HepG2 (cell line): ENCODE measurements around the gene PDE3B. TPM values are rescaled to one million over a fixed set of nuclear protein-coding genes. Genes with fewer than 3 reads are reported as not detected.

Source experiments
- FOXA3 ChIP-seq: IDR thresholded peaks from 2 replicates; pipeline ENCODE4 v1.6.1; 2016; ENCODE audit warnings: missing genetic modification reagents, missing compliant biosample characterization
- FOXC1 ChIP-seq: sonication (generic); formaldehyde crosslinking; IDR thresholded peaks from 2 replicates; pipeline ENCODE4 v1.8.0; 2022; ENCODE audit warnings: mild to moderate bottlenecking, missing genetic modification reagents, borderline replicate concordance
- HMG20A ChIP-seq: IDR thresholded peaks from 2 replicates; pipeline ENCODE4 v1.6.1; 2016; ENCODE audit warnings: borderline replicate concordance
- SNAPC2 ChIP-seq: sonication (generic); formaldehyde crosslinking; IDR thresholded peaks from 2 replicates; pipeline ENCODE4 v1.8.1; 2022; ENCODE audit warnings: mild to moderate bottlenecking, missing genetic modification reagents
- WIZ ChIP-seq: sonication (generic); formaldehyde crosslinking; IDR thresholded peaks from 2 replicates; pipeline ENCODE4 v1.5.1; 2020; ENCODE audit warnings: mild to moderate bottlenecking, missing genetic modification reagents
- ZNF878 ChIP-seq: sonication (generic); formaldehyde crosslinking; IDR thresholded peaks from 2 replicates; pipeline ENCODE4 v1.8.1; 2023; ENCODE audit warnings: mild to moderate bottlenecking, missing genetic modification reagents, moderate library complexity
- polyA plus RNA-seq, 8 experiments: library from polyadenylated mRNA; depleted of rRNA in 3 of 8; stranded (reverse) in 7 of 8; unstranded in 1 of 8; fragments of >200 nt; fragmentation: Illumina TruSeq in 4 of 8; extraction: Trizol in 4 of 8; gene quantifications; 2 replicates each; pipeline versions ENCODE4 v1.2.1 to v1.2.3, GENCODE V29; 2011 to 2016; ENCODE audit warnings: low read depth in 4 of 8, missing spikeins in 1 of 8, mixed read lengths in 1 of 8; ENCODE audit not compliant: insufficient read depth in 1 of 8
- total RNA-seq, 5 experiments: library from RNA; depleted of rRNA; stranded (reverse); fragments of >200 nt; fragmentation: Illumina TruSeq; extraction: Trizol; gene quantifications; 2 replicates each; pipeline ENCODE4 v1.2.3, GENCODE V29; 2016; ENCODE audit warnings: low read depth in 1 of 5
- TF ChIP-seq, protein P1 (sequence below): sonication (generic); formaldehyde crosslinking; IDR thresholded peaks from 2 replicates; pipeline ENCODE4 v1.8.0; 2022; ENCODE audit warnings: missing genetic modification reagents, low read depth, mild to moderate bottlenecking, borderline replicate concordance
- TF ChIP-seq, protein P2 (sequence below), 2 experiments: fragments of 450-650 bp in 1 of 2; sonication (generic) in 1 of 2; formaldehyde crosslinking; IDR thresholded peaks; 2 replicates each; pipeline versions ENCODE4 v1.5.0 to v1.8.0; 2020 to 2022; ENCODE audit warnings: mild to moderate bottlenecking in 1 of 2, missing genetic modification reagents in 1 of 2
- TF ChIP-seq, protein P3 (sequence below): sonication (generic); formaldehyde crosslinking; IDR thresholded peaks from 2 replicates; pipeline ENCODE4 v1.4.0; 2020; ENCODE audit warnings: missing genetic modification reagents
- TF ChIP-seq, protein P4 (sequence below): sonication (generic); formaldehyde crosslinking; IDR thresholded peaks from 2 replicates; pipeline ENCODE4 v1.4.0; 2020; ENCODE audit warnings: missing genetic modification reagents
- TF ChIP-seq, protein P5 (sequence below): sonication (generic); formaldehyde crosslinking; IDR thresholded peaks from 2 replicates; pipeline ENCODE4 v1.5.0; 2020; ENCODE audit warnings: missing genetic modification reagents
- TF ChIP-seq, protein P6 (sequence below): sonication (generic); formaldehyde crosslinking; IDR thresholded peaks from 2 replicates; pipeline ENCODE4 v1.4.0; 2020; ENCODE audit warnings: mild to moderate bottlenecking, missing genetic modification reagents, borderline replicate concordance
- TF ChIP-seq, protein P7 (sequence below): sonication (generic); formaldehyde crosslinking; IDR thresholded peaks from 2 replicates; pipeline ENCODE4 v1.4.0; 2020; ENCODE audit warnings: missing genetic modification reagents
- TF ChIP-seq, protein P8 (sequence below): sonication (generic); formaldehyde crosslinking; IDR thresholded peaks from 2 replicates; pipeline ENCODE4 v1.8.0; 2022; ENCODE audit warnings: mild to moderate bottlenecking, missing genetic modification reagents; ENCODE audit not compliant: insufficient replicate concordance

The PDE3B gene
- total and polyA plus RNA-seq, 2 of the 13 experiments (the other 11 are each of a cell fraction or from before 2014, with no cell fraction given): 14.1 to 26.5 TPM

DNA sequence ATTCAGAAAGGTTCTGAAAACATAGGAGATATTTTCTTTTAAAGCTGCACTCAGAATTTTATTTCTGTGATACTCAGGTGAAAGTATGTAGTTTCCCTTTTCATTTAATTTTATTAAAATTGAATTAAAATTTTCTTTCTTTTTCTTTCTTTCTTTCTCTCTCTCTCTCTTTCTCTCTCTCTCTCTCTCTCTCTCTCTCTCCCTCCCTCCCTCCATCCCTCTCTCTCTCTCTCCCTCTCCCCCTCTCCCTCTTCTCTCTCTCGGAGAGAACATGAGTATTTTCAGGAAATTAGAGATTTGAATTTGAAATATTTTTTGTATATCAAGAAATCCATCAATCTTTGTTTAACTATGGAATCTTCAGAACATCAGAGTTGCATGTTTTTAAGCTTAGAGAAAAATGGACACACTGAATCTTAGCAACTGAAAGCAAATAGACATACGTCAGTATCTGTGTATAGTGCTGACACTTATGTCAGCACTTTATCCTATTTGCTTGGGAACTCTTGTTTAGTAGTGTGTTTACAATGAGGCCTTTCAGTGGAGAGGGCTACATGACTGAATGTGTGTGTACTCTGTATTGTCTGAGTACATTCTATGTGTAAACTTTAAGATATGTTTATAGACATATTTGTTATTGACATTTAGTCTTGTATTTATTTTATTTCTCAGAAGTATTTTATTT is 44.5 kb downstream of the PDE3B start (continued):
- TF ChIP-seq, protein P1, sequence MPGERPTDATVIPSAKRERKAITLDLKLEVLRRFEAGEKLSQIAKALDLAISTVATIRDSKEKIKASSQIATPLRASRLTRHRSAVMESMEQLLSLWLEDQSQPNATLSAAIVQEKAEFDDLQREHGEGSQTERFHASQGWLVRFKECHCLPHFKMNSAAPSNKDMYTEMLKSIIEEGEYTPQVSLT (CRISPR knock-in tag): no peak
- peak; percentile 90 for TF ChIP-seq FOXA3 (CRISPR knock-in tag)
- TF ChIP-seq, protein P2, sequence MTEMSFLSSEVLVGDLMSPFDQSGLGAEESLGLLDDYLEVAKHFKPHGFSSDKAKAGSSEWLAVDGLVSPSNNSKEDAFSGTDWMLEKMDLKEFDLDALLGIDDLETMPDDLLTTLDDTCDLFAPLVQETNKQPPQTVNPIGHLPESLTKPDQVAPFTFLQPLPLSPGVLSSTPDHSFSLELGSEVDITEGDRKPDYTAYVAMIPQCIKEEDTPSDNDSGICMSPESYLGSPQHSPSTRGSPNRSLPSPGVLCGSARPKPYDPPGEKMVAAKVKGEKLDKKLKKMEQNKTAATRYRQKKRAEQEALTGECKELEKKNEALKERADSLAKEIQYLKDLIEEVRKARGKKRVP (CRISPR knock-in tag; IDR thresholded peaks at IDR 0.05): 0 out of 4 replicates have a peak, but pooled peaks of 1 of the 2 experiments have one; percentile 11
- TF ChIP-seq, protein P3, sequence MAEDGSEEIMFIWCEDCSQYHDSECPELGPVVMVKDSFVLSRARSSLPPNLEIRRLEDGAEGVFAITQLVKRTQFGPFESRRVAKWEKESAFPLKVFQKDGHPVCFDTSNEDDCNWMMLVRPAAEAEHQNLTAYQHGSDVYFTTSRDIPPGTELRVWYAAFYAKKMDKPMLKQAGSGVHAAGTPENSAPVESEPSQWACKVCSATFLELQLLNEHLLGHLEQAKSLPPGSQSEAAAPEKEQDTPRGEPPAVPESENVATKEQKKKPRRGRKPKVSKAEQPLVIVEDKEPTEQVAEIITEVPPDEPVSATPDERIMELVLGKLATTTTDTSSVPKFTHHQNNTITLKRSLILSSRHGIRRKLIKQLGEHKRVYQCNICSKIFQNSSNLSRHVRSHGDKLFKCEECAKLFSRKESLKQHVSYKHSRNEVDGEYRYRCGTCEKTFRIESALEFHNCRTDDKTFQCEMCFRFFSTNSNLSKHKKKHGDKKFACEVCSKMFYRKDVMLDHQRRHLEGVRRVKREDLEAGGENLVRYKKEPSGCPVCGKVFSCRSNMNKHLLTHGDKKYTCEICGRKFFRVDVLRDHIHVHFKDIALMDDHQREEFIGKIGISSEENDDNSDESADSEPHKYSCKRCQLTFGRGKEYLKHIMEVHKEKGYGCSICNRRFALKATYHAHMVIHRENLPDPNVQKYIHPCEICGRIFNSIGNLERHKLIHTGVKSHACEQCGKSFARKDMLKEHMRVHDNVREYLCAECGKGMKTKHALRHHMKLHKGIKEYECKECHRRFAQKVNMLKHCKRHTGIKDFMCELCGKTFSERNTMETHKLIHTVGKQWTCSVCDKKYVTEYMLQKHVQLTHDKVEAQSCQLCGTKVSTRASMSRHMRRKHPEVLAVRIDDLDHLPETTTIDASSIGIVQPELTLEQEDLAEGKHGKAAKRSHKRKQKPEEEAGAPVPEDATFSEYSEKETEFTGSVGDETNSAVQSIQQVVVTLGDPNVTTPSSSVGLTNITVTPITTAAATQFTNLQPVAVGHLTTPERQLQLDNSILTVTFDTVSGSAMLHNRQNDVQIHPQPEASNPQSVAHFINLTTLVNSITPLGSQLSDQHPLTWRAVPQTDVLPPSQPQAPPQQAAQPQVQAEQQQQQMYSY: no peak
- TF ChIP-seq, protein P4, sequence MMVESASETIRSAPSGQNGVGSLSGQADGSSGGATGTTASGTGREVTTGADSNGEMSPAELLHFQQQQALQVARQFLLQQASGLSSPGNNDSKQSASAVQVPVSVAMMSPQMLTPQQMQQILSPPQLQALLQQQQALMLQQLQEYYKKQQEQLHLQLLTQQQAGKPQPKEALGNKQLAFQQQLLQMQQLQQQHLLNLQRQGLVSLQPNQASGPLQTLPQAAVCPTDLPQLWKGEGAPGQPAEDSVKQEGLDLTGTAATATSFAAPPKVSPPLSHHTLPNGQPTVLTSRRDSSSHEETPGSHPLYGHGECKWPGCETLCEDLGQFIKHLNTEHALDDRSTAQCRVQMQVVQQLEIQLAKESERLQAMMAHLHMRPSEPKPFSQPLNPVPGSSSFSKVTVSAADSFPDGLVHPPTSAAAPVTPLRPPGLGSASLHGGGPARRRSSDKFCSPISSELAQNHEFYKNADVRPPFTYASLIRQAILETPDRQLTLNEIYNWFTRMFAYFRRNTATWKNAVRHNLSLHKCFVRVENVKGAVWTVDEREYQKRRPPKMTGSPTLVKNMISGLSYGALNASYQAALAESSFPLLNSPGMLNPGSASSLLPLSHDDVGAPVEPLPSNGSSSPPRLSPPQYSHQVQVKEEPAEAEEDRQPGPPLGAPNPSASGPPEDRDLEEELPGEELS (CRISPR knock-in tag): peak; percentile 63
- TF ChIP-seq WIZ: no peak
- TF ChIP-seq, protein P5, sequence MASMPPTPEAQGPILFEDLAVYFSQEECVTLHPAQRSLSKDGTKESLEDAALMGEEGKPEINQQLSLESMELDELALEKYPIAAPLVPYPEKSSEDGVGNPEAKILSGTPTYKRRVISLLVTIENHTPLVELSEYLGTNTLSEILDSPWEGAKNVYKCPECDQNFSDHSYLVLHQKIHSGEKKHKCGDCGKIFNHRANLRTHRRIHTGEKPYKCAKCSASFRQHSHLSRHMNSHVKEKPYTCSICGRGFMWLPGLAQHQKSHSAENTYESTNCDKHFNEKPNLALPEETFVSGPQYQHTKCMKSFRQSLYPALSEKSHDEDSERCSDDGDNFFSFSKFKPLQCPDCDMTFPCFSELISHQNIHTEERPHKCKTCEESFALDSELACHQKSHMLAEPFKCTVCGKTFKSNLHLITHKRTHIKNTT (CRISPR knock-in tag): no peak
- TF ChIP-seq, protein P6, sequence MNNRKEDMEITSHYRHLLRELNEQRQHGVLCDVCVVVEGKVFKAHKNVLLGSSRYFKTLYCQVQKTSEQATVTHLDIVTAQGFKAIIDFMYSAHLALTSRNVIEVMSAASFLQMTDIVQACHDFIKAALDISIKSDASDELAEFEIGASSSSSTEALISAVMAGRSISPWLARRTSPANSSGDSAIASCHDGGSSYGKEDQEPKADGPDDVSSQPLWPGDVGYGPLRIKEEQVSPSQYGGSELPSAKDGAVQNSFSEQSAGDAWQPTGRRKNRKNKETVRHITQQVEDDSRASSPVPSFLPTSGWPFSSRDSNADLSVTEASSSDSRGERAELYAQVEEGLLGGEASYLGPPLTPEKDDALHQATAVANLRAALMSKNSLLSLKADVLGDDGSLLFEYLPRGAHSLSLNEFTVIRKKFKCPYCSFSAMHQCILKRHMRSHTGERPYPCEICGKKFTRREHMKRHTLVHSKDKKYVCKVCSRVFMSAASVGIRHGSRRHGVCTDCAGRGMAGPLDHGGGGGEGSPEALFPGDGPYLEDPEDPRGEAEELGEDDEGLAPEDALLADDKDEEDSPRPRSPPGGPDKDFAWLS (CRISPR knock-in tag): no peak
- TF ChIP-seq, protein P7, sequence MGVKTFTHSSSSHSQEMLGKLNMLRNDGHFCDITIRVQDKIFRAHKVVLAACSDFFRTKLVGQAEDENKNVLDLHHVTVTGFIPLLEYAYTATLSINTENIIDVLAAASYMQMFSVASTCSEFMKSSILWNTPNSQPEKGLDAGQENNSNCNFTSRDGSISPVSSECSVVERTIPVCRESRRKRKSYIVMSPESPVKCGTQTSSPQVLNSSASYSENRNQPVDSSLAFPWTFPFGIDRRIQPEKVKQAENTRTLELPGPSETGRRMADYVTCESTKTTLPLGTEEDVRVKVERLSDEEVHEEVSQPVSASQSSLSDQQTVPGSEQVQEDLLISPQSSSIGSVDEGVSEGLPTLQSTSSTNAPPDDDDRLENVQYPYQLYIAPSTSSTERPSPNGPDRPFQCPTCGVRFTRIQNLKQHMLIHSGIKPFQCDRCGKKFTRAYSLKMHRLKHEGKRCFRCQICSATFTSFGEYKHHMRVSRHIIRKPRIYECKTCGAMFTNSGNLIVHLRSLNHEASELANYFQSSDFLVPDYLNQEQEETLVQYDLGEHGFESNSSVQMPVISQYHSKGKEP (CRISPR knock-in tag): no peak
- TF ChIP-seq HMG20A: peak; percentile 36; the same call in 1 of the 2 replicates
- no peak for TF ChIP-seq SNAPC2 (CRISPR knock-in tag)
- no peak for TF ChIP-seq FOXC1
- TF ChIP-seq, protein P8, sequence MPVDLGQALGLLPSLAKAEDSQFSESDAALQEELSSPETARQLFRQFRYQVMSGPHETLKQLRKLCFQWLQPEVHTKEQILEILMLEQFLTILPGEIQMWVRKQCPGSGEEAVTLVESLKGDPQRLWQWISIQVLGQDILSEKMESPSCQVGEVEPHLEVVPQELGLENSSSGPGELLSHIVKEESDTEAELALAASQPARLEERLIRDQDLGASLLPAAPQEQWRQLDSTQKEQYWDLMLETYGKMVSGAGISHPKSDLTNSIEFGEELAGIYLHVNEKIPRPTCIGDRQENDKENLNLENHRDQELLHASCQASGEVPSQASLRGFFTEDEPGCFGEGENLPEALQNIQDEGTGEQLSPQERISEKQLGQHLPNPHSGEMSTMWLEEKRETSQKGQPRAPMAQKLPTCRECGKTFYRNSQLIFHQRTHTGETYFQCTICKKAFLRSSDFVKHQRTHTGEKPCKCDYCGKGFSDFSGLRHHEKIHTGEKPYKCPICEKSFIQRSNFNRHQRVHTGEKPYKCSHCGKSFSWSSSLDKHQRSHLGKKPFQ (CRISPR knock-in tag): no peak
- no peak for TF ChIP-seq ZNF878
